MM.1S (cell line): ENCODE measurements around the gene IPCEF1.

Experiments
- EZH2phosphoT487 ChIP-seq: fragments of 300-600 bp; sonication (generic); IDR thresholded peaks from 2 replicates; pipeline ENCODE4 v1.6.1; 2018; ENCODE audit warnings: antibody characterized with exemption, low read length
- TF ChIP-seq, protein P1 (sequence below): fragments of 300-600 bp; sonication (generic); IDR thresholded peaks from 2 replicates; pipeline ENCODE4 v1.5.1; 2016; ENCODE audit warnings: antibody characterized with exemption, low read length, mixed read lengths

DNA sequence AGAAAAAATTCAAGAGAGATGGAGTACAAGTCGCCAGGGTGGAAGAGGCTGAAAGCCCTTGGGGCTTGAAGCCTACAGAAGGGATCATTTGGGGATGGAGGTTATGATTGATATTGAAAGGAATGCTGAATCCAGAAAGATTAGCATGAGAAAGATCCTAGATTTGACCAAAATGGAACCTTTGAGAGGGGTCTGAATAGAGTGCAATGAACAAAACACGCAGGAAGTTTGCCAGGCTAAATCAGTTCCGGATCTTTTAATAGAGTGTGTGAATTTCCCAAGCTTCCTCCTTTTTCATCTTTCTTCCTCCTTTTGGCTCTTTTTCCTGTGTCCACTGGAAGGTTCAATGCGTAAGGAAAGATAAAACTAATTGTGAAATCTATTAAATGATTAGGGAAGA is 15.3 kb downstream of the IPCEF1 start:
- TF ChIP-seq, protein P1, sequence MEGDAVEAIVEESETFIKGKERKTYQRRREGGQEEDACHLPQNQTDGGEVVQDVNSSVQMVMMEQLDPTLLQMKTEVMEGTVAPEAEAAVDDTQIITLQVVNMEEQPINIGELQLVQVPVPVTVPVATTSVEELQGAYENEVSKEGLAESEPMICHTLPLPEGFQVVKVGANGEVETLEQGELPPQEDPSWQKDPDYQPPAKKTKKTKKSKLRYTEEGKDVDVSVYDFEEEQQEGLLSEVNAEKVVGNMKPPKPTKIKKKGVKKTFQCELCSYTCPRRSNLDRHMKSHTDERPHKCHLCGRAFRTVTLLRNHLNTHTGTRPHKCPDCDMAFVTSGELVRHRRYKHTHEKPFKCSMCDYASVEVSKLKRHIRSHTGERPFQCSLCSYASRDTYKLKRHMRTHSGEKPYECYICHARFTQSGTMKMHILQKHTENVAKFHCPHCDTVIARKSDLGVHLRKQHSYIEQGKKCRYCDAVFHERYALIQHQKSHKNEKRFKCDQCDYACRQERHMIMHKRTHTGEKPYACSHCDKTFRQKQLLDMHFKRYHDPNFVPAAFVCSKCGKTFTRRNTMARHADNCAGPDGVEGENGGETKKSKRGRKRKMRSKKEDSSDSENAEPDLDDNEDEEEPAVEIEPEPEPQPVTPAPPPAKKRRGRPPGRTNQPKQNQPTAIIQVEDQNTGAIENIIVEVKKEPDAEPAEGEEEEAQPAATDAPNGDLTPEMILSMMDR: no peak
- no peak for TF ChIP-seq EZH2phosphoT487
